Esophagus (tissue), 2 donors: ENCODE measurements around the gene GLB1L2. TPM values are rescaled to one million over a fixed set of nuclear protein-coding genes. Genes with fewer than 3 reads are reported as not detected.

Source experiments
- H3K27ac ChIP-seq, 2 donors: one replicate each; pipeline ENCODE4 v1.5.1; 2013; ENCODE audit warnings: low read depth in 2 of 2, mild to moderate bottlenecking in 2 of 2, inconsistent platforms in 1 of 2, low read length in 1 of 2, moderate library complexity in 1 of 2
- H3K27me3 ChIP-seq, 2 donors: one replicate each; pipeline ENCODE4 v1.6.1; 2013; ENCODE audit warnings: low read length in 2 of 2, control low read depth in 1 of 2, mild to moderate bottlenecking in 1 of 2; ENCODE audit not compliant: insufficient read depth in 2 of 2, control insufficient read depth in 1 of 2
- H3K36me3 ChIP-seq, 2 donors: one replicate each; pipeline ENCODE4 v1.6.1; 2013; ENCODE audit warnings: low read length in 1 of 2; ENCODE audit not compliant: control insufficient read depth in 2 of 2, insufficient read depth in 2 of 2
- H3K4me1 ChIP-seq, 2 donors: one replicate each; pipeline ENCODE4 v1.6.1; 2013; ENCODE audit warnings: low read length in 1 of 2; ENCODE audit not compliant: control insufficient read depth in 2 of 2, insufficient read depth in 2 of 2
- H3K4me3 ChIP-seq, 2 donors: one replicate each; pipeline ENCODE4 v1.5.1; 2013; ENCODE audit warnings: low read length in 2 of 2, mild to moderate bottlenecking in 2 of 2, low read depth in 1 of 2, moderate library complexity in 1 of 2
- H3K9me3 ChIP-seq, 2 donors: one replicate each; pipeline ENCODE4 v1.6.1; 2013; ENCODE audit warnings: mild to moderate bottlenecking in 2 of 2, low read depth in 1 of 2, low read length in 1 of 2, moderate library complexity in 1 of 2; ENCODE audit not compliant: control insufficient read depth in 2 of 2, insufficient read depth in 1 of 2
- WGBS, 2 donors: extraction: QIAGEN DNeasy Blood & Tissue Kit; methylation state at CpG; one replicate each; pipeline ENCODE4 v1.1.7; 2013; 5-methylcytosine and 5-hydroxymethylcytosine counted together
- polyA plus RNA-seq, 2 donors: library from polyadenylated mRNA; stranded (reverse); fragments of 200-250 nt; gene quantifications; one replicate each; pipeline ENCODE4 v1.2.3, GENCODE V29; 2013
- donor health status: healthy with polysubstance abuse.
- donor health status: Bipolar disorder and iron deficiency.

GLB1L2 gene
- polyA plus RNA-seq, 2 donors = 2.4 to 3.2 TPM

DNA sequence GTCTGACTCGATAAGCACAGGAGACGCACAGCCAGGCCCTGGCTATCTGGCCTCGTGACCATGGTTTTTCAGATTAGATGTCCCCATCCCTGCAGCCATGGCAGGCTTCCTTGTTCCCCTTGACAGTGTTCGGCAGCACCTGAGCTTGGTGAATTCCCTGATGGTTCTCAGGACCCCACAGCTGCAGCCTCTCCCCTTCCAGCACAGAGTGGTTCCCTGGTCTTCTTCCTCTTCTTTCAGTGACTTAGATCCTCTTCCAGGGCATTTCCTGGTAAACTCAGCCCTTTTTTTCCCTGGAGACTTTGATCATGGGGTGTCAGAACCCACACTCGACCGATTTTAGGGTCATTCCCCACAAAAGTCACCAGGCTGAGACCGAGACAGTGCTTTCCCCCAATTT, 41.1 kb upstream of the GLB1L2 start:
- no peak overlapping the region for H3K4me3 ChIP-seq
- H3K4me1 ChIP-seq = no peaks in the 10 kb centered on the region
- H3K36me3 ChIP-seq = no peaks in the 10 kb centered on the region
- peaks cover 0 to 2% of the 10 kb centered on the region in 2 donors for H3K9me3 ChIP-seq
- H3K27ac ChIP-seq = no peak overlapping the region
- no peaks in the 10 kb centered on the region for H3K27me3 ChIP-seq
- WGBS, 2 donors = 88 to 90% methylated on average over 7 of the region's 7 CpGs

GRCh38 chr11:134291196-134291595, 40.6 kb upstream of the GLB1L2 start:
- Histone ChIP-seq H3K27ac (no peak overlapping the region), H3K9me3 (peaks cover 0 to 2% of the 10 kb centered on the region in 2 donors), H3K36me3 (no peaks in the 10 kb centered on the region), H3K4me3 (no peak overlapping the region), H3K27me3 (no peaks in the 10 kb centered on the region), H3K4me1 (no peaks in the 10 kb centered on the region)
- WGBS, 2 donors = 75 to 90% methylated on average over 6 of the region's 6 CpGs

GRCh38 chr11:134292661-134293060, 39.1 kb upstream of the GLB1L2 start:
- Histone ChIP-seq H3K27ac (no peak overlapping the region), H3K4me3 (no peak overlapping the region)
- 76 to 84% methylated on average over 15 of the region's 15 CpGs for WGBS, 2 donors

DNA sequence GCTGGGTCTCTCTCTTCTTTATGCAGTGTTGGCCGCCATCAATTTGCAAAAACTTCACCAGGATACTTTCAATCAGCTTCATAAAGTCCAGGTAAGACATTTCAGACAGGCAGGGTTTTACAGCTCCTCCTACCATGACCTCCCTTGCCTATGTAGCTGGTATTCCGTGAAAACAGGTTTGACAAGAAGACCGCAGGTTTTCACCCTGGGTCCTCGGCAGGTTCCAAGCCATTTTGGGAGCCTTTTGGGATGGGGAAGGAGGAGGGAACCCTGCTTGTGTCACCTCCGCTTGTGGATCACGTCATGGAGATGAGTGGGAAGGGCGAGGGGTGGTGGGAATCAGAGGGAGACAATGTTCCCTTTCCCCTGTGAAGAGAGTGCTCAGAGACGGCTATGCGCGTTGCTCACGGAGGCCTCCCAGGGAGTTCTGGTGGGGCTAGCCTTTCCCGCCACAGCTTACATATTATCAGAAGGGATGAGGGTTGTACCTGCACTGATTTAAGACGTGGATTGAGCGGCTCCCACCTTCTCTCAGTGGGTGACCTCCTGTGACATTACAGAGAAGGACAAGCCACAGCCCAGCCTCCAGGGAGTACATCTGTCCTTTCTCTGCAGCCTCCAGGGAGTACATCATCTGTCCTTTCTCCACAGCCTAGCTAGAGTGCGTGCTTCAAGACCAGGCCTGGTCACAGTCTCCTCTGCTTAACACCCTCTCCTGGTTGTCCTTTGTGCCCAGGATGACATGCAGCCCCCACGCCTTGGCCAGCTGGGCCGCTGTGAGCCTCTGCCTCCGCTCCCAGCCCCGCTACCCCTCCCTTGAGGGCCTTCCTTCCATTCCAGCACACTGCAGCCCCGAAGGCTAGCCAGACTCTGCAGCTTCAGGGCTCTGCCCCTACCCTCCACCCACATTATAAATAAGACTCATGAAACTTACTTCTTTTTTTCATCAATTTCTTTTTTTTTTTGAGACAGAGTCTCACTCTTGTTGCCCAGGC, 38.4 kb upstream of the GLB1L2 start:
- Histone ChIP-seq H3K4me3 (no peak overlapping the region), H3K27ac (no peak overlapping the region), H3K9me3 (peaks cover 0 to 2% of the 10 kb centered on the region in 2 donors), H3K27me3 (no peaks in the 10 kb centered on the region), H3K4me1 (no peaks in the 10 kb centered on the region), H3K36me3 (no peaks in the 10 kb centered on the region)
- WGBS, 2 donors = 73 to 75% methylated on average over 20 of the region's 20 CpGs

More at GRCh38 chr11:134292661-134293060, 39.1 kb upstream of the GLB1L2 start:
- Histone ChIP-seq H3K27me3 (no peaks in the 10 kb centered on the region), H3K9me3 (peaks cover 0 to 2% of the 10 kb centered on the region in 2 donors), H3K4me1 (no peaks in the 10 kb centered on the region), H3K36me3 (no peaks in the 10 kb centered on the region)

- no peaks in the 10 kb centered on the region for H3K27me3 ChIP-seq
- WGBS, 2 donors = 65 to 78% methylated on average over 9 of the region's 9 CpGs
- no peaks in the 10 kb centered on the region for H3K36me3 ChIP-seq
- H3K9me3 ChIP-seq = peaks cover 0 to 2% of the 10 kb centered on the region in 2 donors
- H3K4me1 ChIP-seq = no peaks in the 10 kb centered on the region
- no peak overlapping the region for H3K4me3 ChIP-seq
- no peak overlapping the region for H3K27ac ChIP-seq
Measured at GRCh38 chr11:134294664-134295063, 37.1 kb upstream of the GLB1L2 start.

DNA sequence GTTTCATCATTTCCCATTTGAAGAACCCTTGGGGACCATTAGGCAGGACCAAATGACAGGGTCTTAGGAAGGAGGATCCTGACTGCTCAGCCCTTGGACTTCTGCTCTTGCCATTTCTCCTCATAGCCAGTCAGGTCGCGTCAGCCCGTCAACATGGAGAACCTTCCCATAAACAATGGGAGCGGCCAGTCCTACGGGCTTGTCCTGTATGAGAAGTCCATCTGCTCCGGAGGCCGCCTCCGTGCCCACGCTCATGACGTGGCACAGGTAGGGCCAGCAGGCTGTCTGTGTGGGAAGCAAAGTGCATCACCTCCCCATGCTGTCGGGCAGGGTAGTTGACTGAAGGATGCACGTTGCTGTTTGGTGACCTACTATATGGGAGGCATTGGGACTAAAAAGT, 19.6 kb upstream of the GLB1L2 start:
- Histone ChIP-seq H3K36me3 (no peaks in the 10 kb centered on the region), H3K9me3 (peaks cover 0 to 3% of the 10 kb centered on the region in 2 donors), H3K27ac (no peak overlapping the region), H3K4me3 (no peak overlapping the region), H3K4me1 (no peaks in the 10 kb centered on the region), H3K27me3 (no peaks in the 10 kb centered on the region)
- WGBS, 2 donors = 87 to 88% methylated on average over 12 of the region's 12 CpGs

GRCh38 chr11:134312807-134313206, 19.0 kb upstream of the GLB1L2 start:
- H3K36me3 ChIP-seq = no peaks in the 10 kb centered on the region
- no peaks in the 10 kb centered on the region for H3K4me1 ChIP-seq
- WGBS, 2 donors = 63 to 76% methylated on average over 5 of the region's 5 CpGs
- no peak overlapping the region for H3K27ac ChIP-seq
- H3K27me3 ChIP-seq = no peaks in the 10 kb centered on the region
- H3K4me3 ChIP-seq = no peak overlapping the region
- H3K9me3 ChIP-seq = peaks cover 0 to 3% of the 10 kb centered on the region in 2 donors

- H3K27ac ChIP-seq = no peak overlapping the region
- H3K36me3 ChIP-seq = no peaks in the 10 kb centered on the region
- no peak overlapping the region for H3K4me3 ChIP-seq
- peaks cover 0 to 3% of the 10 kb centered on the region in 2 donors for H3K9me3 ChIP-seq
- H3K4me1 ChIP-seq = no peaks in the 10 kb centered on the region
- no peaks in the 10 kb centered on the region for H3K27me3 ChIP-seq
- 86 to 90% methylated on average over 10 of the region's 10 CpGs for WGBS, 2 donors
Measured at GRCh38 chr11:134313379-134313778, 18.4 kb upstream of the GLB1L2 start.

- Histone ChIP-seq H3K27ac (no peak overlapping the region), H3K4me1 (no peaks in the 10 kb centered on the region)
- WGBS, 2 donors = 83 to 86% methylated on average over 9 of the region's 9 CpGs
Measured at GRCh38 chr11:134313821-134314607, 17.8 kb upstream of the GLB1L2 start.

More at GRCh38 chr11:134313821-134314607, 17.8 kb upstream of the GLB1L2 start:
- Histone ChIP-seq H3K27me3 (no peaks in the 10 kb centered on the region), H3K4me3 (no peak overlapping the region), H3K36me3 (no peaks in the 10 kb centered on the region), H3K9me3 (peaks cover 0 to 3% of the 10 kb centered on the region in 2 donors)
